GM10248 (cell line): ENCODE measurements around the gene IL5RA.

ENCODE experiments used
- CTCF ChIA-PET: fragments of 300-600 bp; sonication (Branson Sonifier 250); formaldehyde crosslinking; extraction: SDS; loops from one replicate; lab custom pipeline; 2021; ENCODE audit warnings: antibody characterized with exemption; lab: Yijun Ruan, JAX
- POLR2A ChIA-PET: fragments of 350-650 bp; sonication (Branson Sonifier 250); formaldehyde crosslinking; extraction: SDS; loops from one replicate; lab custom pipeline; 2020; ENCODE audit warnings: antibody characterized with exemption; lab: Yijun Ruan, JAX
- DNase-seq: peaks from one replicate; pipeline ENCODE4 v3.0.0; 2012; ENCODE audit errors: extremely low spot score
- CTCF ChIP-seq: IDR thresholded peaks from 2 replicates; pipeline ENCODE4 v1.5.1; 2012; ENCODE audit warnings: mild to moderate bottlenecking, low read depth; ENCODE audit errors: extremely low read depth, missing control alignments, control extremely low read depth

IL5RA gene

GRCh38 chr3:3141939-3142338 is 31.8 kb upstream of the IL5RA start:
- TF ChIP-seq CTCF = no peak
- ChIA-PET CTCF (interaction anchor here (1.5 to 2.3 kb wide), 5 partner anchors 8 to 29 kb away, joined by 3 to 7 read pairs (median 5); no protein-coding TSS in a partner anchor), POLR2A (no interaction called here)
- no peak for DNase-seq

- TF ChIP-seq CTCF = no peak
- CTCF ChIA-PET = no interaction called here
- POLR2A ChIA-PET = no interaction called here
- DNase-seq = no peak
These were observed 27.4 kb upstream of the IL5RA start for GRCh38 chr3:3137526-3137925.

GRCh38 chr3:3134750-3135448 is 24.7 kb upstream of the IL5RA start:
- no peak for DNase-seq
- POLR2A ChIA-PET = no interaction called here
- CTCF ChIA-PET = interaction anchor here (1.0 to 1.9 kb wide), 4 partner anchors 8 to 35 kb away, joined by 3 to 6 read pairs (median 4); no protein-coding TSS in a partner anchor

GRCh38 chr3:3133500-3133899 is 23.3 kb upstream of the IL5RA start:
- CTCF ChIA-PET = interaction anchor here (0.7 to 1.9 kb wide), 6 partner anchors 8 to 48 kb away, joined by 3 to 6 read pairs (median 3); no protein-coding TSS in a partner anchor
- TF ChIP-seq CTCF = no peak
- no peak for DNase-seq
- POLR2A ChIA-PET = no interaction called here

More at GRCh38 chr3:3134750-3135448, 24.7 kb upstream of the IL5RA start:
- TF ChIP-seq CTCF = no peak

GRCh38 chr3:3129579-3129978 is 19.4 kb upstream of the IL5RA start:
- ChIA-PET POLR2A (no interaction called here), CTCF (interaction anchor here (0.7 to 1.9 kb wide), 5 partner anchors 12 to 47 kb away, joined by 3 to 10 read pairs (median 3); no protein-coding TSS in a partner anchor)

GRCh38 chr3:3127432-3128010 is 17.3 kb upstream of the IL5RA start:
- TF ChIP-seq CTCF = no peak
- POLR2A ChIA-PET = no interaction called here
- CTCF ChIA-PET = no interaction called here
- DNase-seq = peak; percentile 18

More at GRCh38 chr3:3129579-3129978, 19.4 kb upstream of the IL5RA start:
- no peak for TF ChIP-seq CTCF
- DNase-seq = no peak
